ENCODE results near the gene CDH22. TPM values are rescaled to one million over a fixed set of nuclear protein-coding genes. Genes with fewer than 3 reads are reported as not detected.

CDH22 gene
- total RNA-seq, 4 donors from 2014 or later, result 0.11 to 2.3 (median 0.76) TPM

- Histone ChIP-seq H3K36me3 (no peaks in the 10 kb centered on the region), H3K27me3 (peaks cover 0 to 53% (median 0%) of the 10 kb centered on the region in 4 donors), H3K4me3 (no peak overlapping the region), H3K9me3 (no peaks in the 10 kb centered on the region), H3K4me1 (peaks cover 0 to 6% (median 0%) of the 10 kb centered on the region in 3 donors), H3K27ac (no peak overlapping the region)
- 43 to 68% methylated on average over 2 to 9 of the region's 17 CpGs for WGBS, 2 donors
- no peak for TF ChIP-seq CTCF (IDR thresholded peaks at IDR 0.05)
- TF ChIP-seq POLR2A (IDR thresholded peaks at IDR 0.05), result no peak
- DNase-seq, result no peak
- intact Hi-C loops (cut with DNase I), result no loop called here
These were observed 92.2 kb downstream of the CDH22 start for GRCh38 chr20:46215913-46216707.

GRCh38 chr20:46214824-46215488 is 93.3 kb downstream of the CDH22 start:
- Histone ChIP-seq H3K4me3 (no peak overlapping the region), H3K27me3 (peaks cover 0 to 65% (median 0%) of the 10 kb centered on the region in 4 donors), H3K36me3 (no peaks in the 10 kb centered on the region), H3K4me1 (peaks cover 0 to 6% (median 0%) of the 10 kb centered on the region in 3 donors), H3K9me3 (no peaks in the 10 kb centered on the region), H3K27ac (no peak overlapping the region)
- no peak for DNase-seq
- 68% methylated on average over 4 of the region's 4 CpGs for WGBS, 2 donors
- intact Hi-C loops (cut with DNase I), result no loop called here
- TF ChIP-seq POLR2A (IDR thresholded peaks at IDR 0.05) (no peak), CTCF (IDR thresholded peaks at IDR 0.05) (no peak)

GRCh38 chr20:46213946-46214823 is 94.1 kb downstream of the CDH22 start:
- no peak for TF ChIP-seq POLR2A (IDR thresholded peaks at IDR 0.05)
- no peak for TF ChIP-seq CTCF (IDR thresholded peaks at IDR 0.05)
- no peak overlapping the region for H3K27ac ChIP-seq
- peaks cover 0 to 72% (median 0%) of the 10 kb centered on the region in 4 donors for H3K27me3 ChIP-seq
- no peaks in the 10 kb centered on the region for H3K9me3 ChIP-seq
- WGBS, 2 donors, result 58 to 60% methylated on average over 7 to 8 of the region's 8 CpGs
- H3K36me3 ChIP-seq, result no peaks in the 10 kb centered on the region
- no peak for DNase-seq
- H3K4me3 ChIP-seq, result no peak overlapping the region
- H3K4me1 ChIP-seq, result peaks cover 0 to 6% (median 0%) of the 10 kb centered on the region in 3 donors
- intact Hi-C loops (cut with DNase I), result no loop called here

DNA sequence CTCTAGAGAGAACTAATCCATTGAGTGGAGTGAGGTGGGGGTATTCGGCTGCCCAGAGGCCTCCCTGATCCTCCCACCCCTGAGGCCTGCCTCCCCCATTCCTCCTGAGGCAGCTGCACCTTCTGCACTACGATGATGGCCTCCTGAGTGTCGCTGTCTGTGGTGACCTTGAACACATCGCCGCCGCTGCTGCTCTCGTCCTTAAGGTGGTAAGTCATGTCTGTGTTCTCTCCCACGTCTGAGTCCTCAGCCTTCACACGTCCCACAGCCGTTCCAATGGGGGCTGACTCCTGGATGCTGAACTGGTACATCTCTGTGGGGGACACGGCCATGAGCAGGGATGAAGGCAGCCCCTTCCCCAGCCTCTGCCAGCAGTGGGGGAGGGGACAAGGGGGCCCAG is 95.4 kb downstream of the CDH22 start:
- peaks cover 0 to 6% (median 0%) of the 10 kb centered on the region in 3 donors for H3K4me1 ChIP-seq
- 55 to 65% methylated on average over 6 to 10 of the region's 11 CpGs for WGBS, 2 donors
- H3K27me3 ChIP-seq, result peaks cover 0 to 84% (median 0%) of the 10 kb centered on the region in 4 donors
- H3K36me3 ChIP-seq, result no peaks in the 10 kb centered on the region
- H3K4me3 ChIP-seq, result no peak overlapping the region
- H3K9me3 ChIP-seq, result no peaks in the 10 kb centered on the region
- H3K27ac ChIP-seq, result no peak overlapping the region
- DNase-seq, result no peak
- TF ChIP-seq POLR2A (IDR thresholded peaks at IDR 0.05) (no peak), CTCF (IDR thresholded peaks at IDR 0.05) (no peak)
- intact Hi-C loops (cut with DNase I), result no loop called here

All from esophagus squamous epithelium (tissue), 5 donors.